Keratinocyte (primary cell): ENCODE results near the gene ITGAD.

Source experiments
- CTCF ChIP-seq, 3 experiments: IDR thresholded peaks in 1 of 3; conservative IDR thresholded peaks in 1 of 3; optimal IDR thresholded peaks in 1 of 3; 2 replicates in 2 of 3; 3 replicates in 1 of 3; pipeline versions ENCODE3 to v1.5.1; 2011; ENCODE audit warnings: low read length in 3 of 3, mild to moderate bottlenecking in 3 of 3, moderate library complexity in 2 of 3, control low read depth in 1 of 3, inconsistent platforms in 1 of 3; ENCODE audit not compliant: insufficient read depth in 2 of 3; ENCODE audit errors: extremely low read depth in 1 of 3
- EZH2 ChIP-seq: IDR thresholded peaks from one replicate; pipeline ENCODE4 v1.6.1; 2012; ENCODE audit warnings: inconsistent platforms, mild to moderate bottlenecking, low read length, moderate library complexity

- TF ChIP-seq CTCF (optimal IDR thresholded peaks at IDR 0.05 in 1 of 3, IDR thresholded peaks at IDR 0.05 in 1 of 3, conservative IDR thresholded peaks at IDR 0.05 in 1 of 3; ENCODE audit: extremely low read depth in 1 of 3, insufficient read depth in 2 of 3, low read length in 3 of 3): no peak
- no peak for TF ChIP-seq EZH2
These were observed 45.3 kb downstream of the ITGAD start for GRCh38 chr16:31438414-31438813.
